ENCODE results near the gene AKR1C1. TPM values are rescaled to one million over a fixed set of nuclear protein-coding genes. Genes with fewer than 3 reads are reported as not detected.

AKR1C1 gene
- total and polyA plus RNA-seq, 2 of the 4 experiments (the other 2 are of a cell fraction): 5.0 to 5.4 TPM

- DNase-seq (no peak), ATAC-seq (ENCODE audit: low read depth) (no peak)
- Histone ChIP-seq H3K18ac (ENCODE audit: low read depth, low read length) (no peak overlapping the region), H4K91ac (ENCODE audit: insufficient read depth, low read depth, low read length) (no peak overlapping the region), H2BK5ac (ENCODE audit: low read depth, low read length, poor library complexity, severe bottlenecking) (no peak overlapping the region), H2BK15ac (ENCODE audit: low read depth, low read length) (no peak overlapping the region), H2AK5ac (ENCODE audit: low read depth, low read length) (no peak overlapping the region), H3K14ac (replicated peaks; ENCODE audit: low read depth, low read length) (no peak overlapping the region), H3K4ac (ENCODE audit: low read depth, low read length) (no peak overlapping the region), H4K5ac (ENCODE audit: low read depth, low read length) (no peak overlapping the region), H3K23ac (ENCODE audit: low read depth, low read length) (no peak overlapping the region), H3K79me1 (ENCODE audit: low read depth in 1 of 2, low read length in 2 of 2) (no peaks in the 10 kb centered on the region), H2BK20ac (ENCODE audit: low read depth, low read length) (no peak overlapping the region), H3K27me3 (ENCODE audit: control insufficient read depth, insufficient read depth, low read length) (no peaks in the 10 kb centered on the region), H3K9me1 (ENCODE audit: insufficient read depth, low read length) (no peaks in the 10 kb centered on the region), H3K4me3 (ENCODE audit: insufficient read depth, low read depth, low read length) (no peak overlapping the region), H4K8ac (ENCODE audit: low read depth in 2 of 2, low read length in 2 of 2) (no peak overlapping the region), H2AFZ (replicated peaks; ENCODE audit: low read length, poor library complexity) (no peak overlapping the region), H2AK9ac (replicated peaks; ENCODE audit: low read depth, low read length, poor library complexity) (no peak overlapping the region), H3K27ac (ENCODE audit: insufficient read depth, low read length) (no peak overlapping the region), H3K9ac (ENCODE audit: low read depth, low read length) (no peak overlapping the region), H3K9me3 (ENCODE audit: control insufficient read depth, insufficient read depth, low read length) (no peaks in the 10 kb centered on the region), H3K56ac (ENCODE audit: extremely low read depth, insufficient read depth, low read length) (no peak overlapping the region), H3K4me2 (ENCODE audit: low read depth, low read length) (no peak overlapping the region), H2BK120ac (ENCODE audit: low read depth, low read length) (no peak overlapping the region), H3K36me3 (ENCODE audit: control insufficient read depth, insufficient read depth, low read length) (no peaks in the 10 kb centered on the region), H4K20me1 (ENCODE audit: insufficient read depth, low read length) (no peaks in the 10 kb centered on the region), H3K4me1 (ENCODE audit: control insufficient read depth, insufficient read depth, low read length) (no peaks in the 10 kb centered on the region)
- intact Hi-C loops (cut with micrococcal nuclease) (no loop called here), in situ Hi-C loops (cut with MboI; ENCODE audit: low sequenced_read_pairs) (no loop called here), dilution Hi-C loops (cut with HindIII; ENCODE audit: low sequenced_read_pairs, unreplicated experiment) (no loop called here)
- ChIA-PET CTCF (no interaction called here), POLR2A (ENCODE audit: unreplicated experiment) (no interaction called here)
- BruUV-seq (replicated peaks): no TSS peak
- no CpG with 5 or more reads among the region's 2 CpGs for WGBS, 2 experiments (ENCODE audit: extremely low coverage in 2 of 2, insufficient read length in 1 of 2)
- TF ChIP-seq POLR2A (IDR thresholded peaks at IDR 0.05; ENCODE audit: low read depth, low read length) (no peak), ELK1 (IDR thresholded peaks at IDR 0.05; ENCODE audit: borderline replicate concordance, low read depth, low read length) (no peak), MAFK (IDR thresholded peaks at IDR 0.05; ENCODE audit: low read depth, low read length) (no peak), NFE2L2 (IDR thresholded peaks at IDR 0.05; ENCODE audit: low read depth, low read length) (no peak), FOS (IDR thresholded peaks at IDR 0.05; ENCODE audit: low read depth, low read length) (no peak), RAD21 (IDR thresholded peaks at IDR 0.05; ENCODE audit: low read length) (no peak), CTCF (conservative IDR thresholded peaks at IDR 0.05; ENCODE audit: low read depth, low read length) (no peak), BHLHE40 (IDR thresholded peaks at IDR 0.05; ENCODE audit: low read depth, low read length) (no peak), RFX5 (IDR thresholded peaks at IDR 0.05; ENCODE audit: low read depth, low read length) (no peak), CEBPB (IDR thresholded peaks at IDR 0.05; ENCODE audit: low read depth, low read length) (no peak), MAZ (IDR thresholded peaks at IDR 0.05; ENCODE audit: borderline replicate concordance, low read depth, low read length) (no peak), SMC3 (IDR thresholded peaks at IDR 0.05; ENCODE audit: low read depth, low read length) (no peak), CHD1 (IDR thresholded peaks at IDR 0.05; ENCODE audit: low read depth, low read length) (no peak), RCOR1 (IDR thresholded peaks at IDR 0.05; ENCODE audit: insufficient replicate concordance, low read length) (no peak), USF2 (IDR thresholded peaks at IDR 0.05; ENCODE audit: low read depth, low read length) (no peak), MXI1 (IDR thresholded peaks at IDR 0.05; ENCODE audit: borderline replicate concordance, low read depth, low read length) (no peak)
Observed at GRCh38 chr10:5002013-5002727, 39.0 kb downstream of the AKR1C1 start.

Data from IMR-90 (cell line).